Renal pelvis (tissue), 4 donors: ENCODE results near the gene DLG2. TPM values are rescaled to one million over a fixed set of nuclear protein-coding genes. Genes with fewer than 3 reads are reported as not detected.
A peak's percentile ranks its signal among the peaks of the same experiment; 100 is the strongest.
"Not testable (repeated sequence)": the region's sequence is repeated elsewhere in the genome, so short reads cannot be mapped to it uniquely, and the experiment has no call there.

Source experiments
- DNase-seq: peaks from one replicate; pipeline ENCODE4 v3.0.0-alpha.2; 2013
- polyA plus RNA-seq, 3 donors: library from polyadenylated mRNA; unstranded; fragments of 120-200 nt; gene quantifications; one replicate each; pipeline ENCODE4 v1.2.1, GENCODE V29; 2013; ENCODE audit not compliant: insufficient read length in 3 of 3

The DLG2 gene
- polyA plus RNA-seq, 3 donors = 10.1 to 16.6 (median 13.0) TPM

GRCh38 chr11:84383576-84383975, 1243.6 kb downstream of the DLG2 start:
- no peak for DNase-seq

- DNase-seq = no peak
Measured at GRCh38 chr11:84381666-84382065, 1245.5 kb downstream of the DLG2 start.

- DNase-seq = no peak
Measured at GRCh38 chr11:84372381-84372950, 1254.7 kb downstream of the DLG2 start.

- DNase-seq = no peak
Measured at GRCh38 chr11:84358034-84358433, 1269.1 kb downstream of the DLG2 start.

- DNase-seq = no peak
Measured at GRCh38 chr11:84355911-84356310, 1271.2 kb downstream of the DLG2 start.

GRCh38 chr11:84345597-84345996, 1281.5 kb downstream of the DLG2 start:
- no peak for DNase-seq

GRCh38 chr11:84345027-84345426, 1282.1 kb downstream of the DLG2 start:
- DNase-seq = no peak

DNA sequence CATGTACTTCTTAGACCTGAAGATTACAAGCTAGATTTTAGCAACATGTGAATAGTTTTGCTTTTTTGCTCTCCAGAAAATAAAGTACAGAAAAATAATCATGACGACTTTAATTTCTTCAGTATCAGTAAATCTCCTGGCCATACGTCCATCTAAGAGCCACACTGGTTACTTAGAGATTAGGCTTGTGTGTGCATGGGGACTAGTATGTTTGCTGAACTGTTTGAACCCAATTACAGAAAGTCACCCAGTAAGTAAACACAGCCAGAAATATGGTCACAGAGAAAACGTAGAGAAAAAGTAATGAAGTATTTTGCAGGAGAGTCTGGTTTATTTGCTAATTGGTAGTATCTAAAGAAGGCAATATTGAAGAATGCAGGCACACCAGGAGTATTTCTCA, 1287.3 kb downstream of the DLG2 start:
- no peak for DNase-seq

DNA sequence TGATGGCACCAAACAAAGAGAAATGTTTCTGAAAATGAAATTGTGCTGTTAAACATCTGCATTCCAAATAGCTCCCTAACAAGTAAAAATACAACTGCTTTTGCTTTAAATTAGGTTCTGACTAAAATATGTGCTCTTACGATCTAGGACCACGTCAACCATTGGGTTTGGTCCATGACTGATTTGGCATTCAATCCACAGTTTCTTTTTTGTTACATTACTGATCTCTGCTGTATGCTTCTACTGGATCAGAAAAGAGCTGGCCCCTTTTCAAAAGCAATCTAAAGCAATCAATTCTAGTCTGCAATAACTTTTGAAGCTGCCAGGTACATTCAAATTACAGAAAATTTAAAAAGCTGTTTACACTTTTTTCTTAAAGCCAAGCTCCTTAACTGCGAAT, 1293.9 kb downstream of the DLG2 start:
- no peak for DNase-seq

- no peak for DNase-seq
Measured at GRCh38 chr11:84322211-84322610, 1304.9 kb downstream of the DLG2 start.

DNA sequence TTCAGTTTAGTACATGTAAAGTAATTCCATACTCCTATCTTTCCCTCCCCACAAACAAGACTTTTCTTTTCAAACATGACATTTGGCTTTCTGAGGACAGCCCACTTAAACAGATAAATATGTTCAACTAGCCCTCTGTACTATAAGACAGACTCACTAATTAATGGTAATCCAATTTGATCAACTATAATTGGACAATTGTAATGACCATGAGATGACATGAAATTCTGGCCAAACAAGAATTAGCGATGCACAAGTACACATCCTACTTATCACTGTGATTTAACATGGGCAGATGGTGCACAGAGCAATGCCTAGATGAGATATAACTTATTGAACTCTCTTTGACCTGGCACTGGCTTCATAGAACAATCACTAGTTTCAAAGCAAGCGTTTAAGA, 1307.3 kb downstream of the DLG2 start:
- no peak for DNase-seq

- peak; percentile 0 for DNase-seq
Measured at GRCh38 chr11:84316866-84317555, 1310.1 kb downstream of the DLG2 start.

- DNase-seq = no peak
Measured at GRCh38 chr11:84313830-84314359, 1313.2 kb downstream of the DLG2 start.

DNA sequence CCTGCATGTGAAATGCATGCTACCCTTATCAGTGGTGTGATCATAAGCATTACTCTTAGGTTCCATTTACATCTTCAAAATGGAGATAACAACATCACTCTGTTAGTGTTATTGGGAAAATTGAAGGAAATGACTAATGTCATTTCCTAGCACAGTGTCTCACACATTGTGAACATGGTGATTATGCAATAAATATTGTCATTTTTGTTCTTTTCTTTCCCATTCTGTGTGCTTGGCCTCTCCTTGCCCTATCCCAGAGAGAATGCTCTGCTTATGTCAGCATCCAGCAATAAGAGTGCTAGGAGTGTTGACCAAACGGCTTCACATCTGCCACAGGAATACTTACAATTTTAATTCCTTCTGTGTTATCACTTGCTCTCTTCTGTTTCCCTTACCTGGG, 1316.9 kb downstream of the DLG2 start:
- DNase-seq = no peak

DNA sequence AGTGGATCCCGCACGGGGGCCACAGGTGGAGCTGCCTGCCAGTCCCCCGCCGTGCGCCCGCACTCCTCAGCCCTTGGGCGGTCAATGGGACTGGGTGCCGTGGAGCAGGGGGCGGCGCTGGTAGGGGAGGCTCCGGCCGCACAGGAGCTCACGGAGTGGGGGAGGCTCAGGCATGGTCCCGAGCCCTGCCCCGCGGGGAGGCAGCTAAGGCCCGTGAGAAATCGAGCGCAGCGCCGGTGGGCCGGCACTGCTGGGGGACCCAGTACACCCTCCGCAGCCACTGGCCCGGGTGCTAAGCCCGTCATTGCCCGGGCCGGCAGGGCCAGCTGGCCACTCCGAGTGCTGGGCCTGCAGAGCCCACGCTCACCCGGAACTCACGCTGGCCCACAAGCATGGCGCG, 1318.7 kb downstream of the DLG2 start:
- not testable (repeated sequence) for DNase-seq

DNA sequence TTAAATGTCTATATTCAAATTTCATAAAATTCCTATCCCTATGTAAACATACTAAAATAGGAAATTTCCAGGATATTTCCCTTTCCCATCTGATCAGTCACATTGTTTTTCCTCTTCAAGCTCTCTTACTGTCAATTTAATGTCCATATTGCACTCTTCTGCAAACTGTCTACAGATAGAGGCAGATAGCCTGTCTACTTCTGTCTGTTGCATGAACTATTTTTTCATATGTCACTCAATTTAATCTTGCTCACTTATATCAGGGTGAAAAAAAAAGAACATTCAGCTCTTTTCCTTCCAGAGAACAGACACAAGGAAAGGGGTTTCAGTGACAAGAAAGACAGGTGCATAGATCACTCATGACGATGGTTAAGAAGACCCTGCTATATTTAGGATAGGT, 1327.1 kb downstream of the DLG2 start:
- no peak for DNase-seq

DNA sequence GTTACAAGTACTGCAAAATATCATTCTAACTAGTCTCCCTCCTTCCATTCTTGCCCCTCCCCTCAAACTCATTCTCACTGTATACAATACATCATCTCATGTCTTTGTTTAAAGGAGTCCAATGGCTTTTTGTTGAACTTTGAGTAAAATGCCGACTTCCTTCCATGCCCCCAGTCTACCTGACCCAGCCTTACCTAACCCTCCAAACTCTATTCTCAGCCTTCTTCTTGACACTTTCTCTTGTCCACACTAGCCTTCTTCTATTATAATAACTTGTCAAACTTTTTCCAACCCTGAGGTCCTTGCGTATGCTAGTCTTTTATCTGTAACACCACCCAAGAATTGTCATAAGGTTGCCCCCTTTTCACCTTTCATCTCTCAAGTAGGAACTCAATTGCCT, 1329.6 kb downstream of the DLG2 start:
- no peak for DNase-seq

DNA sequence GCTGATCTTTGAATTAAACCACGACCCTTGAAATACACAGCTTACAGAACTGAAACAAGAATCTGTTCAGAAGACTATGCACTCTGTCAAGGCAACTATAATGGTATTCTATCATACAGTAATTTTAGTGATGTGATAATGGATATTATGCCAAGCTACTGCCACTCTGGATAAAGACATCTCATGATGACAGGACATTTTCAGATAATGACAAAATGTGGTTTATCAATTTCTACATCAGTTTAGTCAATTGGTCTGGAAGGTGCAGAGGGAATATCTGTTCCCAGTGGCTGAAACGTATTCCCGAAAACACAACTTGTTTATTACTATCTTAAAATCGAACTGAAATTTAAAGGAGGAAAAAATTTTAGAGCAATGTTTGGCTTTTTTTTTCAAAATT, 1331.3 kb downstream of the DLG2 start:
- DNase-seq = no peak

GRCh38 chr11:84292955-84293354, 1334.2 kb downstream of the DLG2 start:
- no peak for DNase-seq

- DNase-seq = no peak
Measured at GRCh38 chr11:84292006-84292405, 1335.1 kb downstream of the DLG2 start.

- DNase-seq = no peak
Measured at GRCh38 chr11:84290647-84291046, 1336.5 kb downstream of the DLG2 start.

DNA sequence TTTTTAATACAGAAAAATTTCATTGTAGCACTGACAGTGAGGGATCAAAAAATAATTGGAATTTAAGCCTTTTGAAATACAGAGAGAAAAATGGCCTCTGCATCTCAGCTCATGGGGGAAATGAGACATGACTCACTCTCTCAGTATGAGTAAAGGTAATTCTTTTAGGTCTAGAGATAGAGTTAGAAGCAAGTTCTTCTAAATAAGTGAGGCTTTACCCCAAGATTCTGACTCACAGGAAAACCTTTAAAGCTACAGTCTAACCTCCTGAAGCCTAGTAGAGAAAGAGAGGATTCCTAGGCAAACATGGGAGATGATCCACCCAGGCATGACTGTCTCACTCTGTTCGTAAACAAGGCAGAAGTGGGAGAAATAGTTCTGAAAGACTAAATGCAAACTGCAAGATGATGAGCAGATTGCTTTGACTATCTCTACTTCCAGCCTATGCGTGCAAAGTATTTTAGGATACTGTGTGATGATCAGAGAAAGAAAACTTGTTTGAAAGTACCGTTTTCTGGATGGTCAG, 1337.7 kb downstream of the DLG2 start:
- DNase-seq = no peak

DNA sequence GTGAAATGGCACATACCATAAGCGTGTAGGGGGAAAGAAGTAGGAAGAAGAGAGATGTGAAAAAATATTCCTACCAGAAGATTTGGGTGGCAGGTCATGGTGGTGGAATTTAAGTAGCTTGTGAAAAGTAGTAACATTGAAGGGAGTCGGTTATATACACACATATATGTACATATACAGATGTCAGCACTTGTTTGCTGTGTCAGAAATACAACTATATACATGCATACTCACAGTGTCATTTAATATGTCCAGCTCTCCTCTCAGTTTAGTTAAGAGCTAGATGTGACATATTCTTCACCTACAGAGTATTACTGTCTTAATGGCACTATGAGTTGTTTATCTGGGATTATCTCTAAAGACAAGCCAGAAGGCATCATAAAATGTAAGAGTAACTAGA, 1353.6 kb downstream of the DLG2 start:
- no peak for DNase-seq

GRCh38 chr11:84270466-84270865, 1356.7 kb downstream of the DLG2 start:
- no peak for DNase-seq
